ENCODE measurements around the gene GPAT3.
"Not testable (repeated sequence)": the region's sequence is repeated elsewhere in the genome, so short reads cannot be mapped to it uniquely, and the experiment has no call there.

Gene GPAT3

DNA sequence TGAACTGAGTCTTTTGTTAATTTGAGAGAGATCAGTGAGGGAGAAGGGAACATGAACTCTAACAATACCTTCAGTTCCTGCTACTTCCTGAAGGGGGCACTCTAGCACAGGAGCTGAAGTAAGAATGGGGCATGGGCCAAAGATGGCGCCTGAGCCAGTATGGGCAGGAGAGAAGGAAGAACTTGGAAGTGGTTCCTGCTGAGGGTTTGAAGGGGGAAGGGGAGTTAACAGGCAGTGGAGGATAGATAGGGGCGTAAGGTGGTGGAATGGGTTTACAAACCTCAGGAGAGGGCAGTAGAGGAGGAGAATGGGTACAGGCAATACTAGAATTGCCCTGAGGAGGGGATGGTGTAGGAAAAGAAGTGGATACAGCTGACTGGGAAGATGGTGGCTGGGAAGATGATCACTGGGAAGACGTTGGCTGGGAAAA lies 26.7 kb upstream of the GPAT3 start:
- H3K27ac ChIP-seq (ENCODE audit: extremely low read depth, low read depth, low read length); H3K4me1 ChIP-seq (ENCODE audit: control insufficient read depth, insufficient read depth, low read length); H3K36me3 ChIP-seq (ENCODE audit: control insufficient read depth in 2 of 2, insufficient read depth in 1 of 2, low read length in 2 of 2); H3K4me3 ChIP-seq (ENCODE audit: low read depth, low read length); POLR2A ChIA-PET; H3K9me3 ChIP-seq (ENCODE audit: control insufficient read depth, insufficient read depth, low read depth, low read length): not testable (repeated sequence)
- TF ChIP-seq YY2 (tag by site-specific recombination; IDR thresholded peaks at IDR 0.05) = peak; percentile 35; the same call in 1 of the 2 replicates
- peak; percentile 70 for TF ChIP-seq ZNF654 (tag by site-specific recombination; IDR thresholded peaks at IDR 0.05; ENCODE audit: low read depth)
- TF ChIP-seq ZNF366 (tag by site-specific recombination; conservative IDR thresholded peaks at IDR 0.05) = peak; percentile 76
- 0 out of 2 replicates have a peak, but pooled peaks have one; percentile 39 for TF ChIP-seq ZNF518A (tag by site-specific recombination; conservative IDR thresholded peaks at IDR 0.05; ENCODE audit: low read depth)
- peak; percentile 50; the same call in 1 of the 2 replicates for TF ChIP-seq ZNF324 (tag by site-specific recombination; IDR thresholded peaks at IDR 0.05)
- peak; percentile 50; the same call in 1 of the 2 replicates for TF ChIP-seq CTCF (tag by site-specific recombination; IDR thresholded peaks at IDR 0.05)
- TF ChIP-seq ZNF2 (tag by site-specific recombination; IDR thresholded peaks at IDR 0.05) = 0 out of 2 replicates have a peak, but pooled peaks have one; percentile 24
- TF ChIP-seq ZNF785 (tag by site-specific recombination; IDR thresholded peaks at IDR 0.05) = 0 out of 2 replicates have a peak, but pooled peaks have one; percentile 46
- peak; percentile 39; the same call in 1 of the 2 replicates for TF ChIP-seq YY1 (tag by site-specific recombination; IDR thresholded peaks at IDR 0.05)
- CTCF ChIA-PET = interaction anchor here (0.6 to 2.9 kb wide), 10 partner anchors 10 to 306 kb away, joined by 3 to 25 read pairs (median 4); no protein-coding TSS in a partner anchor

DNA sequence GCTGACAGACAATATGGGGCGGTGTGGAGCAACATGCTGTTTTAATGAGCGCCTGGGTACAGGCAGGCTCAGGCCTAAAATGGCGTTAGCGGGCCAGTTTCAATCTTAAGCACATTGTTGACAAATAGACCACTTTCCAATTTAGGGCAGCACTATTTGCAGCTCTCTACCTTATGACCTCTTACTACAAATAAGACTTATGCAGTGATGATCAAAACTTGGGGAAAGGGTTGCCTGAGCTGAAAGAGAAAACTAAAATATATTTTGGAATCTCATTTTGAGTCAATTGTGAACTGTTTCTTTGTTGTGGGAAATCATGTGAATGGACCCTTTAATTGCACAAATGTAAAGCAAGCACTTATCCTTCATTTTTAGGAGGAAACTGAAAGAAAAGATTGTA lies 25.5 kb upstream of the GPAT3 start:
- Histone ChIP-seq H3K36me3 (ENCODE audit: control insufficient read depth in 2 of 2, insufficient read depth in 1 of 2, low read length in 2 of 2) (no peaks in the 10 kb centered on the region), H3K4me1 (ENCODE audit: control insufficient read depth, insufficient read depth, low read length) (no peaks in the 10 kb centered on the region), H3K9me3 (ENCODE audit: control insufficient read depth, insufficient read depth, low read depth, low read length) (no peaks in the 10 kb centered on the region), H3K27ac (ENCODE audit: extremely low read depth, low read depth, low read length) (no peak overlapping the region), H3K4me3 (ENCODE audit: low read depth, low read length) (no peak overlapping the region)
- POLR2A ChIA-PET = no interaction called here
- TF ChIP-seq OVOL3 (tag by site-specific recombination; IDR thresholded peaks at IDR 0.05) = no peak
- no peak for TF ChIP-seq ZNF639 (tag by site-specific recombination; IDR thresholded peaks at IDR 0.05)
- no peak for TF ChIP-seq ZNF529 (tag by site-specific recombination; IDR thresholded peaks at IDR 0.05; ENCODE audit: insufficient replicate concordance)
- no peak for TF ChIP-seq ZNF148 (tag by site-specific recombination; IDR thresholded peaks at IDR 0.05; ENCODE audit: borderline replicate concordance)
- CTCF ChIA-PET = interaction anchor here (0.7 to 2.9 kb wide), 3 partner anchors 88 to 131 kb away, joined by 3 to 25 read pairs (median 3); no protein-coding TSS in a partner anchor
